OCI-LY1 (cell line): ENCODE measurements around the gene CACNG7.
"Not testable (repeated sequence)": the region's sequence is repeated elsewhere in the genome, so short reads cannot be mapped to it uniquely, and the experiment has no call there.

Experiments used
- H2AFZ ChIP-seq: fragments of 200-600 bp; sonication (generic), shearing (Covaris generic); 2 replicates; pipeline ENCODE4 v1.6.0; 2014; ENCODE audit warnings: antibody characterized with exemption, mild to moderate bottlenecking, low read length
- H3F3A ChIP-seq: fragments of 200-600 bp; sonication (generic), shearing (Covaris generic); 2 replicates; pipeline ENCODE4 v1.6.0; 2014; ENCODE audit warnings: mild to moderate bottlenecking, antibody characterized with exemption, low read length, moderate library complexity; ENCODE audit not compliant: insufficient read depth
- H3K27ac ChIP-seq: fragments of 200-600 bp; sonication (generic); 2 replicates; pipeline ENCODE4 v1.5.1; 2014; ENCODE audit warnings: low read length, mixed run types, mild to moderate bottlenecking, low read depth; ENCODE audit not compliant: poor library complexity, severe bottlenecking
- H3K27me3 ChIP-seq: fragments of 200-600 bp; sonication (generic); 2 replicates; pipeline ENCODE4 v1.6.0; 2014; ENCODE audit warnings: antibody characterized with exemption, mild to moderate bottlenecking, low read length, moderate library complexity; ENCODE audit not compliant: insufficient read depth
- H3K36me3 ChIP-seq: fragments of 200-600 bp; sonication (generic); 2 replicates; pipeline ENCODE4 v1.6.1; 2014; ENCODE audit warnings: mild to moderate bottlenecking, antibody characterized with exemption, low read length, moderate library complexity, mixed read lengths; ENCODE audit not compliant: insufficient read depth
- H3K4me1 ChIP-seq: fragments of 200-600 bp; sonication (generic); 2 replicates; pipeline ENCODE4 v1.5.1; 2014; ENCODE audit warnings: mild to moderate bottlenecking, low read length, moderate library complexity; ENCODE audit not compliant: insufficient read depth, severe bottlenecking
- H3K4me2 ChIP-seq: fragments of 200-600 bp; sonication (generic), shearing (Covaris generic); 2 replicates; pipeline ENCODE4 v1.6.1; 2014; ENCODE audit warnings: low read length
- H3K4me3 ChIP-seq: fragments of 200-600 bp; sonication (generic); 2 replicates; pipeline ENCODE4 v1.5.1; 2014; ENCODE audit warnings: low read length, low read depth, mild to moderate bottlenecking, mixed read lengths; ENCODE audit not compliant: poor library complexity, severe bottlenecking
- H3K79me2 ChIP-seq: fragments of 200-600 bp; shearing (Covaris generic); 2 replicates; pipeline ENCODE4 v1.6.1; 2016; ENCODE audit warnings: mixed run types, low read length, mixed read lengths; ENCODE audit not compliant: insufficient read depth
- H3K9ac ChIP-seq: fragments of 200-600 bp; sonication (generic), shearing (Covaris generic); 2 replicates; pipeline ENCODE4 v1.6.1; 2014; ENCODE audit warnings: mild to moderate bottlenecking, low read length, mixed read lengths
- H3K9me2 ChIP-seq: fragments of 200-600 bp; sonication (generic), shearing (Covaris generic); 2 replicates; pipeline ENCODE4 v1.6.1; 2014; ENCODE audit warnings: low read depth, mild to moderate bottlenecking, low read length, mixed read lengths
- H3K9me3 ChIP-seq: fragments of 200-600 bp; shearing (Covaris generic); 2 replicates; pipeline ENCODE4 v1.6.1; 2014; ENCODE audit warnings: low read length, mixed read lengths
- H4K20me1 ChIP-seq: fragments of 200-600 bp; sonication (generic), shearing (Covaris generic); 2 replicates; pipeline ENCODE4 v1.6.0; 2016; ENCODE audit warnings: mild to moderate bottlenecking, low read length; ENCODE audit not compliant: insufficient read depth
- CTCF ChIP-seq: fragments of 200-600 bp; sonication (generic), shearing (Covaris generic); IDR thresholded peaks from 2 replicates; pipeline ENCODE4 v1.5.1; 2017; ENCODE audit warnings: mild to moderate bottlenecking, antibody characterized with exemption, low read length, moderate library complexity, mixed read lengths
- EZH2 ChIP-seq: fragments of 200-600 bp; sonication (generic), shearing (Covaris generic); IDR thresholded peaks from 2 replicates; pipeline ENCODE4 v1.8.0; 2017; ENCODE audit warnings: borderline replicate concordance, mixed run types, mild to moderate bottlenecking, antibody characterized with exemption, low read length, moderate library complexity, mixed read lengths

CACNG7 gene

GRCh38 chr19:53945441-53945840 is 36.4 kb downstream of the CACNG7 start:
- no peaks in the 10 kb centered on the region for H3K36me3 ChIP-seq
- H2AFZ ChIP-seq: no peak overlapping the region
- no peaks in the 10 kb centered on the region for H3K79me2 ChIP-seq
- H3K4me2 ChIP-seq: no peak overlapping the region
- H3K27me3 ChIP-seq: no peaks in the 10 kb centered on the region
- H3K4me3 ChIP-seq: no peak overlapping the region
- no peak overlapping the region for H3K27ac ChIP-seq
- TF ChIP-seq EZH2 (no peak), CTCF (no peak)
- no peaks in the 10 kb centered on the region for H3K9me3 ChIP-seq
- no peaks in the 10 kb centered on the region for H4K20me1 ChIP-seq
- H3K9ac ChIP-seq: no peak overlapping the region
- H3K4me1 ChIP-seq: no peaks in the 10 kb centered on the region
- no peaks in the 10 kb centered on the region for H3K9me2 ChIP-seq
- no peaks in the 10 kb centered on the region for H3F3A ChIP-seq

GRCh38 chr19:53945998-53946397 is 36.9 kb downstream of the CACNG7 start:
- TF ChIP-seq EZH2: no peak
- H3K9ac ChIP-seq: no peak overlapping the region
- no peaks in the 10 kb centered on the region for H4K20me1 ChIP-seq
- H3K9me3 ChIP-seq: no peaks in the 10 kb centered on the region
- H3F3A ChIP-seq: no peaks in the 10 kb centered on the region
- no peak overlapping the region for H2AFZ ChIP-seq
- H3K79me2 ChIP-seq: no peaks in the 10 kb centered on the region
- H3K27me3 ChIP-seq: no peaks in the 10 kb centered on the region
- H3K27ac ChIP-seq: no peak overlapping the region
- H3K9me2 ChIP-seq: no peaks in the 10 kb centered on the region
- no peaks in the 10 kb centered on the region for H3K4me1 ChIP-seq
- no peak overlapping the region for H3K4me2 ChIP-seq
- H3K36me3 ChIP-seq: no peaks in the 10 kb centered on the region
- H3K4me3 ChIP-seq: no peak overlapping the region

GRCh38 chr19:53947624-53948023 is 38.5 kb downstream of the CACNG7 start:
- Histone ChIP-seq H3K27me3 (no peaks in the 10 kb centered on the region), H4K20me1 (no peaks in the 10 kb centered on the region)

GRCh38 chr19:53948611-53949010 is 39.5 kb downstream of the CACNG7 start:
- H3K27me3 ChIP-seq, H3K27ac ChIP-seq, H3K9me2 ChIP-seq, H3F3A ChIP-seq, H3K4me2 ChIP-seq, H3K4me1 ChIP-seq, H3K36me3 ChIP-seq, H2AFZ ChIP-seq, H3K79me2 ChIP-seq, H3K9me3 ChIP-seq, H3K9ac ChIP-seq, H4K20me1 ChIP-seq, H3K4me3 ChIP-seq: not testable (repeated sequence)

More at GRCh38 chr19:53947624-53948023, 38.5 kb downstream of the CACNG7 start:
- no peak overlapping the region for H3K4me3 ChIP-seq
- H3K4me2 ChIP-seq: no peak overlapping the region
- H3K27ac ChIP-seq: no peak overlapping the region
- no peaks in the 10 kb centered on the region for H3K4me1 ChIP-seq
- no peaks in the 10 kb centered on the region for H3K79me2 ChIP-seq
- H3K9me3 ChIP-seq: no peaks in the 10 kb centered on the region
- H3K9me2 ChIP-seq: no peaks in the 10 kb centered on the region
- TF ChIP-seq CTCF: no peak
- TF ChIP-seq EZH2: no peak
- H2AFZ ChIP-seq: no peak overlapping the region
- no peaks in the 10 kb centered on the region for H3K36me3 ChIP-seq
- no peaks in the 10 kb centered on the region for H3F3A ChIP-seq
- no peak overlapping the region for H3K9ac ChIP-seq
